Caco-2 (cell line): ENCODE data around the gene ANKRD53. TPM values are rescaled to one million over a fixed set of nuclear protein-coding genes. Genes with fewer than 3 reads are reported as not detected.

Source experiments
- BruUV-seq: library from RNA; stranded (reverse); fragments of 400-500 nt; replicated peaks from 2 replicates; lab custom pipeline; 2021; lab: Mats Ljungman, UMichigan
- CTCF ChIA-PET: fragments of 300-600 bp; sonication (Branson Sonifier 250); formaldehyde crosslinking; loops from one replicate; lab custom pipeline; 2022; ENCODE audit warnings: antibody characterized with exemption; lab: Charles Lee
- POLR2A ChIA-PET: fragments of 300-600 bp; sonication (Branson Sonifier 250); formaldehyde crosslinking; loops from one replicate; lab custom pipeline; 2022; ENCODE audit warnings: antibody characterized with exemption; lab: Charles Lee
- DNase-seq, 2 experiments: peaks; one replicate each; pipeline versions ENCODE4 v3.0.0 to v3.0.0-alpha.2; 2020 to 2022
- H3K27me3 ChIP-seq: replicated peaks from 2 replicates; pipeline ENCODE4 v1.6.0; 2011; ENCODE audit warnings: low read length; ENCODE audit not compliant: control insufficient read depth, insufficient read depth
- H3K36me3 ChIP-seq: 2 replicates; pipeline ENCODE4 v1.5.1; 2011; ENCODE audit warnings: low read length; ENCODE audit not compliant: control insufficient read depth, insufficient read depth
- H3K4me1 ChIP-seq: fragments of 250-450 bp; sonication (Bioruptor Pico); 2 replicates; pipeline ENCODE4 v1.5.1; 2020; ENCODE audit warnings: mild to moderate bottlenecking
- H3K4me3 ChIP-seq: 2 replicates; pipeline ENCODE4 v1.5.1; 2011; ENCODE audit warnings: low read depth, mild to moderate bottlenecking, control low read depth, low read length
- H3K9me3 ChIP-seq: fragments of 250-450 bp; sonication (Bioruptor Pico); 2 replicates; pipeline ENCODE4 v1.5.1; 2020; ENCODE audit warnings: mild to moderate bottlenecking, moderate library complexity
- H3K27ac Mint-ChIP-seq: one replicate; pipeline ENCODE4 v1.8.0; 2022; ENCODE audit warnings: mixed read lengths; ENCODE audit not compliant: unreplicated experiment
- H3K27me3 Mint-ChIP-seq: one replicate; pipeline ENCODE4 v1.8.0; 2022; ENCODE audit warnings: mixed read lengths; ENCODE audit not compliant: insufficient read depth, unreplicated experiment
- H3K36me3 Mint-ChIP-seq: one replicate; pipeline ENCODE4 v1.8.0; 2022; ENCODE audit warnings: mild to moderate bottlenecking, mixed read lengths; ENCODE audit not compliant: insufficient read depth, unreplicated experiment
- H3K4me1 Mint-ChIP-seq: one replicate; pipeline ENCODE4 v1.8.0; 2022; ENCODE audit warnings: low read depth, mixed read lengths; ENCODE audit not compliant: unreplicated experiment
- H3K4me3 Mint-ChIP-seq: one replicate; pipeline ENCODE4 v1.8.0; 2022; ENCODE audit warnings: mild to moderate bottlenecking, moderate library complexity, mixed read lengths; ENCODE audit not compliant: unreplicated experiment
- H3K9me3 Mint-ChIP-seq: one replicate; pipeline ENCODE4 v1.8.0; 2022; ENCODE audit warnings: mixed read lengths; ENCODE audit not compliant: unreplicated experiment
- intact Hi-C: fragments of 100-400 bp; cut with micrococcal nuclease; formaldehyde crosslinking; loops from one replicate; pipeline ENCODE4 v1.10.0; 2022; ENCODE audit not compliant: unreplicated experiment
- total RNA-seq: library from RNA; stranded (reverse); gene quantifications from 2 replicates; pipeline ENCODE4 v1.2.3, GENCODE V29; 2022
- TF ChIP-seq, protein P1 (sequence below), 2 experiments: fragments of 200-600 bp in 1 of 2; IDR thresholded peaks; 1 replicate in 1 of 2; 2 replicates in 1 of 2; pipeline versions ENCODE4 v1.5.1 to v1.8.0; 2011 to 2022; ENCODE audit warnings: antibody characterized with exemption in 1 of 2, control low read depth in 1 of 2, inconsistent platforms in 1 of 2, low read depth in 1 of 2, low read length in 1 of 2, mild to moderate bottlenecking in 1 of 2, moderate library complexity in 1 of 2; ENCODE audit not compliant: insufficient read depth in 1 of 2, severe bottlenecking in 1 of 2, unreplicated experiment in 1 of 2

The ANKRD53 gene
- total RNA-seq, 1 experiment from 2014 or later = 0.16 TPM

DNA sequence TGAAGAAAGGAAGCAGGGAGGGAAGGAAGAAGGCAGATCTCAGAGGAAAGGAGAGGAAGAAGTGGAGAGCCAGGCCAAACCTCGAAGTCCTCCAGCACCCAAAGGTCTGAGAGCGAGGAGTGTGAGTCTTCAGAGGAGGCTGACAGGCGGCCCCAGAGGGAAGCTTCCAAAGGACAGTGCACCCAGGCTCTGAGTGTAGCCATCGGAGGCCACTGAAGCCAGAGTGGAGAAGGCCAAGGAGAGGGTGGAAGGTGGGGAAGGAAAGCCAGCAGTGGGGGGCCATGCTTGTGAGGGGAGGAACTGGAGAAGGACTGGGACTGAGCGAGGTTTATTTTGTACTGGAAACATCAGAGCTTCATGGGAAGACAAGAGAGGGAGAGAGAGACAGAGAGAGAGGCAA lies 36.7 kb upstream of the ANKRD53 start:
- H3K27me3 Mint-ChIP-seq = peaks cover 3% of the 10 kb centered on the region

DNA sequence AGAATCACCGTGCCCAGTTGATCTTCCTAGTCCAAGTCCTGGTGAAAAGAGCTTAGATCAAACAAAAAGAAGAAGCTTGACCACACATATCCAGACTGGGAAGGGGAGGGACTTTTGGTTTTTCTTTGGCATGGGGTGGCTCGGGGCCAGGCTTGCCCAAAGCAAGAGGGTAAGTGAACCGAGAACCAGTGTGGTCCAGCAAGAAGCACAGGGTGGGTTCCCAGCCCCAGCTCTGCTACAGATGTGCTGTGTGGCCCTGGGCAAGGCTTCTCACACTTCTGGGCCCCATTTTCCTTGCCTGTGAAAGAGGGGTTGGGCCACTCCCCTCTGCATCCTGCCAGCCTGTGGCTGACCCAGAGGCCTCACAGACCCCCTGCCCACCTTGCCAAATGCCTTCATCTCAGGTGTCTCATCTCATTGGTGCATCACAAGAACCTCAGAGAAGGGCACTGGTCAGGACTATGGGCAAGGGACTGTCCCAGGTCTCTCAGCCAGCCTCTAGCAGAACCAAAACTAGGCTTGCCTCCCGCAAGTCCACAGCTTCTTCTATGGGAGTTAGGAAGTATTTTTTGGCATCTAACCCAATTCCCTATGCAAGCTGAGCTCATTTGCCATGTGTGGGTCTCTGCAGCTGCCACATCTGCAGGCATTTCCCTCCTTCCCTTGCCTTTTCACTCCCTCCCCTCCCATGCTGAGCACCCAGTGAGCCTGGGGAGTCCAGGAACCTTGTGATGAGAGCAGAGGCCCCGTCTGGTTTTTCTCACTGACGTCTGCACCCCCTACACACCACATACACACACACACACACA lies 35.8 kb upstream of the ANKRD53 start:
- DNase-seq = no peak
- H3K4me1 Mint-ChIP-seq = peaks cover 6% of the 10 kb centered on the region
- H3K27me3 Mint-ChIP-seq = peaks cover 3% of the 10 kb centered on the region
- H3K36me3 Mint-ChIP-seq = no peaks in the 10 kb centered on the region
- intact Hi-C loops = no loop called here
- H3K9me3 Mint-ChIP-seq = no peaks in the 10 kb centered on the region
- TF ChIP-seq, protein P1, sequence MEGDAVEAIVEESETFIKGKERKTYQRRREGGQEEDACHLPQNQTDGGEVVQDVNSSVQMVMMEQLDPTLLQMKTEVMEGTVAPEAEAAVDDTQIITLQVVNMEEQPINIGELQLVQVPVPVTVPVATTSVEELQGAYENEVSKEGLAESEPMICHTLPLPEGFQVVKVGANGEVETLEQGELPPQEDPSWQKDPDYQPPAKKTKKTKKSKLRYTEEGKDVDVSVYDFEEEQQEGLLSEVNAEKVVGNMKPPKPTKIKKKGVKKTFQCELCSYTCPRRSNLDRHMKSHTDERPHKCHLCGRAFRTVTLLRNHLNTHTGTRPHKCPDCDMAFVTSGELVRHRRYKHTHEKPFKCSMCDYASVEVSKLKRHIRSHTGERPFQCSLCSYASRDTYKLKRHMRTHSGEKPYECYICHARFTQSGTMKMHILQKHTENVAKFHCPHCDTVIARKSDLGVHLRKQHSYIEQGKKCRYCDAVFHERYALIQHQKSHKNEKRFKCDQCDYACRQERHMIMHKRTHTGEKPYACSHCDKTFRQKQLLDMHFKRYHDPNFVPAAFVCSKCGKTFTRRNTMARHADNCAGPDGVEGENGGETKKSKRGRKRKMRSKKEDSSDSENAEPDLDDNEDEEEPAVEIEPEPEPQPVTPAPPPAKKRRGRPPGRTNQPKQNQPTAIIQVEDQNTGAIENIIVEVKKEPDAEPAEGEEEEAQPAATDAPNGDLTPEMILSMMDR (IDR thresholded peaks at IDR 0.05; ENCODE audit: insufficient read depth in 1 of 2, low read depth in 1 of 2, low read length in 1 of 2, severe bottlenecking in 1 of 2, unreplicated experiment in 1 of 2) = no peak
- no peak overlapping the region for H3K4me3 Mint-ChIP-seq
- no TSS peak for BruUV-seq
- ChIA-PET CTCF (interaction anchor here (0.5 to 0.6 kb wide), 2 partner anchors 20 to 128 kb away, joined by 3 to 5 read pairs; no protein-coding TSS in a partner anchor), POLR2A (no interaction called here)
- Histone ChIP-seq H3K4me3 (no peak overlapping the region), H3K27me3 (no peaks in the 10 kb centered on the region), H3K4me1 (peaks cover 15% of the 10 kb centered on the region), H3K36me3 (no peaks in the 10 kb centered on the region; the same call in 1 of the 2 replicates), H3K9me3 (no peaks in the 10 kb centered on the region)
- no peak overlapping the region for H3K27ac Mint-ChIP-seq

More for the DNA sequence above, 36.7 kb upstream of the ANKRD53 start:
- Histone ChIP-seq H3K9me3 (no peaks in the 10 kb centered on the region), H3K27me3 (no peaks in the 10 kb centered on the region), H3K4me3 (no peak overlapping the region), H3K4me1 (peaks cover 23% of the 10 kb centered on the region), H3K36me3 (no peaks in the 10 kb centered on the region; the same call in 1 of the 2 replicates)
- no TSS peak for BruUV-seq
- intact Hi-C loops = no loop called here
- H3K9me3 Mint-ChIP-seq = no peaks in the 10 kb centered on the region
- DNase-seq = no peak
- peaks cover 8% of the 10 kb centered on the region for H3K4me1 Mint-ChIP-seq
- no peak overlapping the region for H3K27ac Mint-ChIP-seq
- POLR2A ChIA-PET = no interaction called here
- TF ChIP-seq, protein P1 (IDR thresholded peaks at IDR 0.05; ENCODE audit: insufficient read depth in 1 of 2, low read depth in 1 of 2, low read length in 1 of 2, severe bottlenecking in 1 of 2, unreplicated experiment in 1 of 2) = no peak
- no peaks in the 10 kb centered on the region for H3K36me3 Mint-ChIP-seq
- no peak overlapping the region for H3K4me3 Mint-ChIP-seq
- CTCF ChIA-PET = interaction anchor here (0.6 kb wide), 1 partner anchor 20 kb away, joined by 5 read pairs; no protein-coding TSS in a partner anchor

DNA sequence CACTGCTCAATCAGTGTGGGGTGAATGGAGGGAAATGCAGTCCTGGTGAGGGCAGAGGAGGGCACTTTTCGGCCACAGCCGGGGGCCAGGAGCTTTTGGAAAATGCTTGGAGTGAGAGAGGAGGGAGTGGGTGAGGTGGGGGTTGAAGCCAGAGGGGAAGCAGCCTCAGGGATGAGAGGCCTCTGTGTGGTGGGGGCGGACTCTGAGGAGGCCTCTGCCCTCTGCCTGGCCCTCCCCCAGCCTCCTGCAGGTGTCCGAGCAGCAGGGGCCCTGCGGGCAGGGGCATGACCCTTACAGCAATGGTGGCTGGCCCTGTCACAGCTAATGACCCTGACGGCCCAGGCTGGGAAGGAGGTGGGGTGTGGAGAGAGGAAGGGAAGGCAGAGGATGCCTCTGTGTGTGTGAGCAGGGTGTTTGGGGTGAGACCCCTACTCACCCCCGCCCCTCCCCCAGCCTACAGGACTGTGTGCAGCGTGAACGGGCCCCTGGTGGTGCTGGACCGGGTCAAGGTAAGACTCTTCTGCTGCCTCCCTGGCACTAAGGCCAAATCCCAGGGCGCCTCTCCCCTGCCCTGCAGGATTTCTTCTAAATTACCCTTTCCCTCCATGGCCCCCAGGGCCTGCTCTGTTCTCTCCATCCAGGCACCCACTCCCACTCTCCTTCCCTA lies 35.1 kb upstream of the ANKRD53 start:
- intact Hi-C loops = no loop called here
- DNase-seq = no peak
- no peaks in the 10 kb centered on the region; the same call in 1 of the 2 replicates for H3K36me3 ChIP-seq
- H3K27me3 ChIP-seq = no peaks in the 10 kb centered on the region
- H3K4me3 Mint-ChIP-seq = no peak overlapping the region
- BruUV-seq = no TSS peak
- peaks cover 8% of the 10 kb centered on the region for H3K27me3 Mint-ChIP-seq
- ChIA-PET POLR2A (no interaction called here), CTCF (no interaction called here)
- no peak overlapping the region for H3K4me3 ChIP-seq
- H3K27ac Mint-ChIP-seq = no peak overlapping the region
- no peaks in the 10 kb centered on the region for H3K9me3 Mint-ChIP-seq
- TF ChIP-seq, protein P1 (IDR thresholded peaks at IDR 0.05; ENCODE audit: insufficient read depth in 1 of 2, low read depth in 1 of 2, low read length in 1 of 2, severe bottlenecking in 1 of 2, unreplicated experiment in 1 of 2) = no peak
- peaks cover 8% of the 10 kb centered on the region for H3K4me1 ChIP-seq
- no peaks in the 10 kb centered on the region for H3K36me3 Mint-ChIP-seq
- H3K4me1 Mint-ChIP-seq = peaks cover 13% of the 10 kb centered on the region
- H3K9me3 ChIP-seq = no peaks in the 10 kb centered on the region
